HK-2 (cell line): ENCODE measurements around the gene TMEM255B.
"Not testable (repeated sequence)": the region's sequence is repeated elsewhere in the genome, so short reads cannot be mapped to it uniquely, and the experiment has no call there.

ENCODE experiments used
- DNase-seq: peaks from one replicate; pipeline ENCODE4 v3.0.0-alpha.2; 2018; ENCODE audit not compliant: unreplicated experiment

Gene TMEM255B

GRCh38 chr13:113749507-113749906, 9.5 kb upstream of the TMEM255B start:
- no peak for DNase-seq

GRCh38 chr13:113749967-113750366, 9.1 kb upstream of the TMEM255B start:
- no peak for DNase-seq

- DNase-seq = no peak
Measured at GRCh38 chr13:113750554-113751399, 8.2 kb upstream of the TMEM255B start.

- no peak for DNase-seq
Measured at GRCh38 chr13:113751491-113751890, 7.5 kb upstream of the TMEM255B start.

GRCh38 chr13:113752211-113752986, 6.6 kb upstream of the TMEM255B start:
- DNase-seq = not testable (repeated sequence)

- no peak for DNase-seq
Measured at GRCh38 chr13:113753171-113753570, 5.9 kb upstream of the TMEM255B start.

- no peak for DNase-seq
Measured at GRCh38 chr13:113754242-113754641, 4.8 kb upstream of the TMEM255B start.

- no peak for DNase-seq
Measured at GRCh38 chr13:113754691-113755090, 4.3 kb upstream of the TMEM255B start.

GRCh38 chr13:113756441-113757097, 2.5 kb upstream of the TMEM255B start:
- DNase-seq = no peak

GRCh38 chr13:113759525-113760137, 605 bp downstream of the TMEM255B start:
- peak; percentile 13 for DNase-seq

- no peak for DNase-seq
Measured at GRCh38 chr13:113761136-113761535, 2.1 kb downstream of the TMEM255B start.

- DNase-seq = no peak
Measured at GRCh38 chr13:113762075-113762474, 3.0 kb downstream of the TMEM255B start.

- DNase-seq = no peak
Measured at GRCh38 chr13:113762538-113762937, 3.5 kb downstream of the TMEM255B start.

GRCh38 chr13:113763254-113763653, 4.2 kb downstream of the TMEM255B start:
- DNase-seq = no peak

GRCh38 chr13:113763961-113764792, 5.2 kb downstream of the TMEM255B start:
- no peak for DNase-seq

- no peak for DNase-seq
Measured at GRCh38 chr13:113764793-113765563, 6.0 kb downstream of the TMEM255B start.

- no peak for DNase-seq
Measured at GRCh38 chr13:113765564-113765910, 6.5 kb downstream of the TMEM255B start.

- DNase-seq = no peak
Measured at GRCh38 chr13:113766035-113766800, 7.2 kb downstream of the TMEM255B start.

GRCh38 chr13:113767366-113767765, 8.3 kb downstream of the TMEM255B start:
- DNase-seq = no peak
